ENCODE results near the gene CASK. TPM values are rescaled to one million over a fixed set of nuclear protein-coding genes. Genes with fewer than 3 reads are reported as not detected.

CASK gene
- total and polyA plus RNA-seq, 9 of the 15 experiments (the other 6 are each of a cell fraction or from before 2014, with no cell fraction given): 1.3 to 7.4 (median 5.2) TPM

DNA sequence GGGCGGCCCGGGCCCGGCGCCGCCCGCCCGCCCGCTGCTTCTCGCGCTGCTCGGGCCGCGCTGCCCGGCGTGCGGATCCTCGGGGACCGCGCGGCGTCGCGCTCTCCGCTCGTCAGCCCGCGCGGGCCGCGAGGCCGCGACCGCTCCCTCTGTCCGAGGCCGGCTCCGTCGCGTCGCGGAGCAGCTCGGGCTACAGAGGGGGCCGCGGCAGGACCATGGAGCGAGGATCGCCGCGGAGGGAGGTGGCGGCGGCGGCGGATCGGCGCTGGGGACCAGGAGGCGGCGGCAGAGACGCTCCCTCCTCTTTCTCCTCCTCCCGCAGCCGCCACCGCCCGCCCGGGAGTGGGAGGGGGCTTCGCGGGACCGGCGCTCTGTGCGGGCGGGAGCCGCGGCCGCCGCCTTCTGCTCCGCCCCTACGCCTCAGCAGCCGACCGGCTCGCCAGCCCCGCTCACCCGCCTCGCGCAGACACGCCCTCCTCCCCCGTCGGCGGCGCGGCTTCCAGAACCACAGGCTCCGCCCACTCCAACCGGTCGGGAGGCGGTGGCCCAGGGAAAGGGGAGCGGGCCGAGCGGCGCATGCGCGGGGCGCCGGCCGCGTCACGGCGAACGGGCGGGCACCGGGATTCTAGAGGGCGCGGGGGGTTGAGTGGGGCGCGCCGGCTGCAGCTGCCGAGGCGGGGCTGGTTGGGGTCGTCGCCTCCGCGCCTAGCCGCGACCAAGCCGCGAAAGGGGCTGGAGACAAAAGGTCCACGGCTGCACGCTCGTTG, at the start of gene CASK (continued):
- TF ChIP-seq NONO (IDR thresholded peaks at IDR 0.05; ENCODE audit: low read depth in 2 of 2, low read length in 1 of 2) (0 out of 4 replicates have a peak, but pooled peaks of 1 of the 2 experiments have one; percentile 29), NFYB (IDR thresholded peaks at IDR 0.05; ENCODE audit: extremely low read depth, insufficient read length) (no peak), CXXC5 (CRISPR knock-in tag; IDR thresholded peaks at IDR 0.05) (peak; percentile 71), ZNF224 (CRISPR knock-in tag; IDR thresholded peaks at IDR 0.05) (no peak), JUNB (CRISPR knock-in tag; conservative IDR thresholded peaks at IDR 0.05) (no peak), GATAD2A (IDR thresholded peaks at IDR 0.05) (no peak), RAD21 (CRISPR knock-in tag; conservative IDR thresholded peaks at IDR 0.05 in 1 of 2, IDR thresholded peaks at IDR 0.05 in 1 of 2) (0 out of 4 replicates have a peak, but pooled peaks of 1 of the 2 experiments have one; percentile 22), SMARCA4 (IDR thresholded peaks at IDR 0.05) (no peak), ZNF561 (CRISPR knock-in tag; conservative IDR thresholded peaks at IDR 0.05) (no peak), ZNF232 (CRISPR knock-in tag; IDR thresholded peaks at IDR 0.05) (no peak), TCF7 (IDR thresholded peaks at IDR 0.05; ENCODE audit: borderline replicate concordance) (no peak), RBBP5 (IDR thresholded peaks at IDR 0.05; ENCODE audit: borderline replicate concordance, insufficient read depth, low read length, poor library complexity, severe bottlenecking) (no peak), CTBP1 (IDR thresholded peaks at IDR 0.05; ENCODE audit: borderline replicate concordance) (peak; percentile 89), BMI1 (IDR thresholded peaks at IDR 0.05; ENCODE audit: low read length) (no peak)
- TF ChIP-seq, protein P1, sequence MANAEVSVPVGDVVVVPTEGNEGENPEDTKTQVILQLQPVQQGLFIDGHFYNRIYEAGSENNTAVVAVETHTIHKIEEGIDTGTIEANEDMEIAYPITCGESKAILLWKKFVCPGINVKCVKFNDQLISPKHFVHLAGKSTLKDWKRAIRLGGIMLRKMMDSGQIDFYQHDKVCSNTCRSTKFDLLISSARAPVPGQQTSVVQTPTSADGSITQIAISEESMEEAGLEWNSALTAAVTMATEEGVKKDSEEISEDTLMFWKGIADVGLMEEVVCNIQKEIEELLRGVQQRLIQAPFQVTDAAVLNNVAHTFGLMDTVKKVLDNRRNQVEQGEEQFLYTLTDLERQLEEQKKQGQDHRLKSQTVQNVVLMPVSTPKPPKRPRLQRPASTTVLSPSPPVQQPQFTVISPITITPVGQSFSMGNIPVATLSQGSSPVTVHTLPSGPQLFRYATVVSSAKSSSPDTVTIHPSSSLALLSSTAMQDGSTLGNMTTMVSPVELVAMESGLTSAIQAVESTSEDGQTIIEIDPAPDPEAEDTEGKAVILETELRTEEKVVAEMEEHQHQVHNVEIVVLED (CRISPR knock-in tag; IDR thresholded peaks at IDR 0.05): peak; percentile 42
- TF ChIP-seq, protein P2, sequence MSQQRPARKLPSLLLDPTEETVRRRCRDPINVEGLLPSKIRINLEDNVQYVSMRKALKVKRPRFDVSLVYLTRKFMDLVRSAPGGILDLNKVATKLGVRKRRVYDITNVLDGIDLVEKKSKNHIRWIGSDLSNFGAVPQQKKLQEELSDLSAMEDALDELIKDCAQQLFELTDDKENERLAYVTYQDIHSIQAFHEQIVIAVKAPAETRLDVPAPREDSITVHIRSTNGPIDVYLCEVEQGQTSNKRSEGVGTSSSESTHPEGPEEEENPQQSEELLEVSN (IDR thresholded peaks at IDR 0.05; ENCODE audit: borderline replicate concordance in 1 of 2, extremely low read depth in 1 of 2, insufficient read depth in 1 of 2, insufficient read length in 1 of 2, low read depth in 1 of 2, low read length in 1 of 2, poor library complexity in 1 of 2, severe bottlenecking in 1 of 2): peak in 1 of 2 experiments; percentile 70
